Measurements from ENCODE around the gene AOPEP. TPM values are rescaled to one million over a fixed set of nuclear protein-coding genes. Genes with fewer than 3 reads are reported as not detected.

AOPEP gene
- total RNA-seq, 2 donors from 2014 or later: 81.5 to 224 TPM

GRCh38 chr9:94867281-94867841 lies 140.9 kb downstream of the AOPEP start:
- no peaks in the 10 kb centered on the region for H3K36me3 ChIP-seq (replicated peaks in 1 of 2; ENCODE audit: insufficient read depth in 1 of 2, low read depth in 2 of 2)
- DNase-seq (peak; percentile 77 to 88 (median 84)), ATAC-seq (peak; percentile 99)
- no peak overlapping the region for H3K4me3 ChIP-seq
- TF ChIP-seq CTCF (IDR thresholded peaks at IDR 0.05): no peak
- peak in 2 of 3 donors; percentile 50 to 54 for TF ChIP-seq POLR2A (IDR thresholded peaks at IDR 0.05)
- no peaks in the 10 kb centered on the region for H3K9me3 ChIP-seq
- intact Hi-C loops (cut with DNase I): no loop called here
- 6 to 10% methylated on average over 8 of the region's 8 CpGs for WGBS, 2 donors
- peaks cover 39% of the 10 kb centered on the region for H3K4me1 ChIP-seq
- peak overlapping the region; percentile 68 to 92 (median 84) for H3K27ac ChIP-seq
- H3K27me3 ChIP-seq: no peaks in the 10 kb centered on the region

- WGBS, 2 donors: 24 to 25% methylated on average over 4 of the region's 4 CpGs
- Histone ChIP-seq H3K27me3 (no peaks in the 10 kb centered on the region), H3K36me3 (replicated peaks in 1 of 2; ENCODE audit: insufficient read depth in 1 of 2, low read depth in 2 of 2) (no peaks in the 10 kb centered on the region), H3K4me1 (peaks cover 39% of the 10 kb centered on the region), H3K9me3 (no peaks in the 10 kb centered on the region), H3K27ac (peak overlapping the region; percentile 68 to 92 (median 84)), H3K4me3 (no peak overlapping the region)
- peak in 1 of 4 donors; percentile 16 for DNase-seq
- intact Hi-C loops (cut with DNase I): no loop called here
- no peak for TF ChIP-seq CTCF (IDR thresholded peaks at IDR 0.05)
- TF ChIP-seq POLR2A (IDR thresholded peaks at IDR 0.05): no peak
- peak; percentile 16 for ATAC-seq
Observed at GRCh38 chr9:94867842-94868312, 141.4 kb downstream of the AOPEP start.

GRCh38 chr9:94868464-94868863 lies 142.0 kb downstream of the AOPEP start:
- no peaks in the 10 kb centered on the region for H3K27me3 ChIP-seq
- no peaks in the 10 kb centered on the region for H3K9me3 ChIP-seq
- H3K36me3 ChIP-seq (replicated peaks in 1 of 2; ENCODE audit: insufficient read depth in 1 of 2, low read depth in 2 of 2): no peaks in the 10 kb centered on the region
- TF ChIP-seq CTCF (IDR thresholded peaks at IDR 0.05): no peak
- no peak for TF ChIP-seq POLR2A (IDR thresholded peaks at IDR 0.05)
- peak overlapping the region in 3 of 4 donors; percentile 81 to 92 (median 87) for H3K27ac ChIP-seq
- WGBS, 2 donors: 86 to 97% methylated on average over 2 of the region's 2 CpGs
- no peak for DNase-seq
- ATAC-seq: no peak
- intact Hi-C loops (cut with DNase I): no loop called here
- H3K4me1 ChIP-seq: peaks cover 42% of the 10 kb centered on the region
- no peak overlapping the region for H3K4me3 ChIP-seq

- no peaks in the 10 kb centered on the region for H3K27me3 ChIP-seq
- ATAC-seq (no peak), DNase-seq (no peak)
- intact Hi-C loops (cut with DNase I): no loop called here
- H3K27ac ChIP-seq: peak overlapping the region in 2 of 4 donors; percentile 81 to 92
- peaks cover 44% of the 10 kb centered on the region for H3K4me1 ChIP-seq
- H3K9me3 ChIP-seq: no peaks in the 10 kb centered on the region
- TF ChIP-seq CTCF (IDR thresholded peaks at IDR 0.05): no peak
- TF ChIP-seq POLR2A (IDR thresholded peaks at IDR 0.05): no peak
- no peaks in the 10 kb centered on the region for H3K36me3 ChIP-seq (replicated peaks in 1 of 2; ENCODE audit: insufficient read depth in 1 of 2, low read depth in 2 of 2)
- WGBS, 2 donors: 66 to 67% methylated on average over 4 of the region's 4 CpGs
- H3K4me3 ChIP-seq: no peak overlapping the region
Observed at GRCh38 chr9:94869415-94869843, 142.9 kb downstream of the AOPEP start.

- Histone ChIP-seq H3K27me3 (no peaks in the 10 kb centered on the region), H3K27ac (peak overlapping the region in 1 of 4 donors; percentile 29), H3K4me1 (peaks cover 45% of the 10 kb centered on the region), H3K4me3 (no peak overlapping the region), H3K36me3 (replicated peaks in 1 of 2; ENCODE audit: insufficient read depth in 1 of 2, low read depth in 2 of 2) (no peaks in the 10 kb centered on the region), H3K9me3 (no peaks in the 10 kb centered on the region)
- TF ChIP-seq CTCF (IDR thresholded peaks at IDR 0.05): no peak
- no peak for TF ChIP-seq POLR2A (IDR thresholded peaks at IDR 0.05)
- intact Hi-C loops (cut with DNase I): no loop called here
- ATAC-seq: no peak
- 93 to 99% methylated on average over 3 of the region's 3 CpGs for WGBS, 2 donors
- DNase-seq: no peak
Observed at GRCh38 chr9:94870465-94870792, 143.9 kb downstream of the AOPEP start.
